ENCODE results near the gene LCE3C. TPM values are rescaled to one million over a fixed set of nuclear protein-coding genes. Genes with fewer than 3 reads are reported as not detected.

LCE3C gene
- total RNA-seq, 1 donor from 2014 or later, result not detected

GRCh38 chr1:152580433-152580832 lies 19.6 kb upstream of the LCE3C start, which contains the start of gene LCE3D:
Gene LCE3D, minus strand, starts transcription at chr1:152580516. Its CDS starts 580 bp downstream, at chr1:152579936.
- Histone ChIP-seq H3K4me1 (no peaks in the 10 kb centered on the region), H3K27me3 (no peaks in the 10 kb centered on the region), H3K27ac (no peak within 1 kb of the TSS), H3K36me3 (no peaks in the 10 kb centered on the region), H3K9me3 (no peaks in the 10 kb centered on the region), H3K4me3 (no peak within 1 kb of the TSS)
- intact Hi-C loops (cut with DNase I), result no loop called here
- TF ChIP-seq CTCF (IDR thresholded peaks at IDR 0.05), result no peak
- no peak for DNase-seq (ENCODE audit: low spot score in 2 of 2)

- intact Hi-C loops (cut with DNase I), result no loop called here
- Histone ChIP-seq H3K36me3 (no peaks in the 10 kb centered on the region), H3K27ac (no peak overlapping the region), H3K27me3 (no peaks in the 10 kb centered on the region), H3K9me3 (no peaks in the 10 kb centered on the region), H3K4me1 (no peaks in the 10 kb centered on the region), H3K4me3 (no peak overlapping the region)
- DNase-seq (ENCODE audit: low spot score in 2 of 2), result no peak
- no peak for TF ChIP-seq CTCF (IDR thresholded peaks at IDR 0.05)
Observed at GRCh38 chr1:152582647-152583046, 17.4 kb upstream of the LCE3C start.

GRCh38 chr1:152585586-152585985 lies 14.4 kb upstream of the LCE3C start:
- no peak for DNase-seq (ENCODE audit: low spot score in 2 of 2)
- Histone ChIP-seq H3K36me3 (no peaks in the 10 kb centered on the region), H3K9me3 (no peaks in the 10 kb centered on the region), H3K27me3 (no peaks in the 10 kb centered on the region), H3K27ac (no peak overlapping the region), H3K4me3 (no peak overlapping the region), H3K4me1 (no peaks in the 10 kb centered on the region)
- intact Hi-C loops (cut with DNase I), result no loop called here
- TF ChIP-seq CTCF (IDR thresholded peaks at IDR 0.05), result no peak

- Histone ChIP-seq H3K27ac (no peak overlapping the region), H3K4me3 (no peak overlapping the region), H3K36me3 (no peaks in the 10 kb centered on the region), H3K27me3 (no peaks in the 10 kb centered on the region), H3K9me3 (no peaks in the 10 kb centered on the region), H3K4me1 (no peaks in the 10 kb centered on the region)
- no peak for TF ChIP-seq CTCF (IDR thresholded peaks at IDR 0.05)
- DNase-seq (ENCODE audit: low spot score in 2 of 2), result no peak
- intact Hi-C loops (cut with DNase I), result no loop called here
Observed at GRCh38 chr1:152596986-152597385, 3.0 kb upstream of the LCE3C start.

GRCh38 chr1:152613511-152613910 lies 13.5 kb downstream of the LCE3C start, which contains the start of gene LCE3B:
Gene LCE3B, plus strand, starts transcription at chr1:152613811. Its CDS starts 0 bp downstream, at chr1:152613811.
- DNase-seq (ENCODE audit: low spot score in 2 of 2), result no peak
- no peaks in the 10 kb centered on the region for H3K36me3 ChIP-seq
- no peak within 1 kb of the TSS for H3K4me3 ChIP-seq
- no peaks in the 10 kb centered on the region for H3K9me3 ChIP-seq
- no peak for TF ChIP-seq CTCF (IDR thresholded peaks at IDR 0.05)
- H3K27me3 ChIP-seq, result no peaks in the 10 kb centered on the region
- intact Hi-C loops (cut with DNase I), result no loop called here
- no peak within 1 kb of the TSS for H3K27ac ChIP-seq
- H3K4me1 ChIP-seq, result no peaks in the 10 kb centered on the region

GRCh38 chr1:152621993-152622392 lies 22.0 kb downstream of the LCE3C start:
- Histone ChIP-seq H3K4me3 (no peak overlapping the region), H3K9me3 (no peaks in the 10 kb centered on the region), H3K27me3 (no peaks in the 10 kb centered on the region), H3K4me1 (no peaks in the 10 kb centered on the region), H3K36me3 (no peaks in the 10 kb centered on the region), H3K27ac (no peak overlapping the region)
- TF ChIP-seq CTCF (IDR thresholded peaks at IDR 0.05), result no peak
- intact Hi-C loops (cut with DNase I), result no loop called here
- DNase-seq (ENCODE audit: low spot score in 2 of 2), result no peak
